ENCODE data around the gene KIRREL3.

Gene KIRREL3

DNA sequence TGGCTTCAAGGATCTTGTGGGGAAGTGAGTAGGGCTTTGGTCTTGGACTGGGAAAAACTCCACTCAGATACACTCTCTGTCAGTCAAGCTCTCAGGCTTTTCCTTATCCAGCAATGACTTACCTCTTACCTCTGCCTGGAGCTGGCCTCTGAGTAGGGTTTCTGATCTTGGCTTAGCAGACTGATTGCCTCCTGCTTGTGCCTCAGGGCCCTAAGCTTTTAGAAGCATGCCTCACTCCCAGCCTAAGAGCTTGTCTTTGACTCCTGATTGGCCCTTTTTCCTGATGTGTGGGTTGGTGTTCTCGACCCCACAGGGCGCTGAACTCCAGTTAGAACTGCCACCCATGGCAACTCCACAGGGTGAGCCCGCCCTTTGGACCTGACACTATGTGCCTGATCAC, 370.1 kb downstream of the KIRREL3 start:
- no peak for DNase-seq (ENCODE audit: low spot score)

DNA sequence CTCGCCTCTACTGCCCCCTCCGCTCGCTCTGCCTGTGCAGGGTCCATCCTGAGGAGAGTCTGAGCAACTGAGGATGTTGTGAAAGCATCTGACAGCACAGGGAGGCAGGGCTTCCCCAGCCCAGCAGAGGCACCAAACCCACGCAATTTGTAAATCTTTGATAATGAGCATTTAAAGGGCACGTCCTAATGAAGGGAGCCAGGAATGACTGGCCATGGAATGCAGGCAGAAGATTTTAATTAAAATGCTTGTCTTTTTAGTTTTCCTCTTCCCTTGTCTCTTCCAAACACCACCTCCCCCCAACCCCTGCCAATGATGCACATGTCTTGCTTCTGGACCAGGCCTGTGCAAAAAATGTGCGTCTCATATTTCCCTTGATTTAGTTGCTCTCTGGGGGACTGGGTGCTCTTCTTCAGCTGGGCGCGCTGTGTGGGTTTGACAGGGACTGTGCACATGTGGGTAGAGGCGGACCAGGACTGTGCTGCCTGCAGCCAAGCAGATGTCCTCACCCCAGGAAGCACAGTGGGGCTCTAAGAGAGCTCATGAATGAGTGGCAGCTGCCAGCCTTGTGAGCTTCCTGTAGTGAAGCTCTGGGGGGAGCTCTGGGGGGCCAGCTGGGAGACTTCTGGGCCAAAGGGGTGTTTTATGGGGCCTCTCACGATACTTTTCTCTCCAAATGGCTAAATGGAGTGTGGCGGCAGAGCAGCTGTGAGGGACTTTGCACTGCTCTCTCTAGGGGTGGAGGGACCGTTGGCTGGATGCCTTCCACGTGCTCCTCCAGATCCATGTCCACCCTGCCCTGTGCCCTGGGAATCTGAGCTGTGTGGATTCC, 371.6 kb downstream of the KIRREL3 start:
- DNase-seq (ENCODE audit: low spot score), result no peak

DNA sequence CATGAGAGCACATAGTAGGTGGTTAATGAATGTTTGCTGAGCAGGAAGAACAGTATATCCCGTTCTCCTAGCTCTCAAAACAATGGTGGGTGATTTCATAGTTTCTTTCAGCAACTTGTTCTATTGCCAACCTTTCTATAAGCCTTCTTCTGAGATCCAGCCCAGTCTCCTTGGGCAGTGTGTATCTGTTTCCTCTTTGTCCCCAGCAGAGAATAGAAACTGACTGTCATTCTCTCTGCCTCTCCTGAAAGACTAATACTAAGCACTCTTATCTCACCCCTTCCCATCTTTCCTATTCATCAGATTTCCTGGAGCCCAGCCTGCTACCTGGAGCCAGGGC, 372.1 kb downstream of the KIRREL3 start:
- no peak for DNase-seq (ENCODE audit: low spot score)

DNA sequence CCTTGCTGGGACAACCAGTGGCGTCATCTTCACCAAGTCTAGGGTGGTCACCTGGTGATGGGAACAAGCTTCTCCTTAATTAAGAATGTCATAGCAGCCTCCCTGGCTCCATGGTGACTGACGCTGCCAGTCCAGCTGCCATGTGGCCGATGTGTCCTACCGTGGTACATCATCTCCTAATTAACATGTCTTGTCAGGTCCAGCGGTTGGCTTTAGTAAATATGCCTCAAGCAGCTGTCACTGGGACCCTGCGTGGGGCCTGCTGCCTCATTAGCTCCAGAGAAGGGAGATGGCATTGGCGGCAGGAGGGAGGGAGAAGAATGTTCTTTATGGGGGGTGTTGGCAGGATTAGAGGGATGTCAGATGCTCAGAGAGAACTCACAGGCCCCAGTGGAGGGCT, 373.1 kb downstream of the KIRREL3 start:
- DNase-seq (ENCODE audit: low spot score), result no peak

DNA sequence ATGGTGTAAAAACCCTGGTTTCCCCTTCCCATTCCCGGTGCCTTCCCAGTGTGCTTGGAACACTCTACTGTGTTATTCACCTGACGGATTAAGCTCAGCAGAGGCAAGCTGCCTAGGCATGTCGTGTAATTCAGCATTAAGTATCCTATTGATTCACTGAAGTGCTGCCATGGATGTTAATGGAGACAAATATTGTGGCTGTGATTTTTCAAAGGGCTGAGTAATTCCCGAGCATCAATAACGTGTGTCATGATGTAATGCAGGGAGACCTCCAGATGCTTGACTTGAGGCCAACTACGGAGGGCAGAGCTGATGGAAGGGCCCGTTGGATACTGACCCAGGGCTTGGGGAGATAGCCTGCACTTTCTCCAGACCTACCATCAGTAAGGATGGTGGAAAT, 376.1 kb downstream of the KIRREL3 start:
- DNase-seq (ENCODE audit: low spot score), result no peak

DNA sequence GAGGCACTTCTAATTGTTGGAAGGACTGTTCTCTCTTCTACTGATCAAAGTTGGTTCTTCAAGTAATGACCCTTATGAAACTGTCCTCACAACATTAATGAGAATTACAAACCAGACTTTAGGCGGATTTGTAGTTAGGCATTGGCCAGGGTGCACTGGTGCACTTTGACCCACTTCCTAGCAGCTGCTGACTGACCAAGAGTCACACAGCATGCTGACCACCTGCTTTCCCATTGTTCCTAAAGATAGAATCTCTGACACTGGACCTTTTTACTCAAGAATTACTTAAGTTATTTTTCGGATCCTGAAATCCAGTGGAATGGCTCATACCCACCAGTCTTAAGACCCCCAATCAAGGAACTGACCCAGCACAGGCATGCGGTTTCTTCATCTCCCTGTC, 381.1 kb downstream of the KIRREL3 start:
- no peak for DNase-seq (ENCODE audit: low spot score)

DNA sequence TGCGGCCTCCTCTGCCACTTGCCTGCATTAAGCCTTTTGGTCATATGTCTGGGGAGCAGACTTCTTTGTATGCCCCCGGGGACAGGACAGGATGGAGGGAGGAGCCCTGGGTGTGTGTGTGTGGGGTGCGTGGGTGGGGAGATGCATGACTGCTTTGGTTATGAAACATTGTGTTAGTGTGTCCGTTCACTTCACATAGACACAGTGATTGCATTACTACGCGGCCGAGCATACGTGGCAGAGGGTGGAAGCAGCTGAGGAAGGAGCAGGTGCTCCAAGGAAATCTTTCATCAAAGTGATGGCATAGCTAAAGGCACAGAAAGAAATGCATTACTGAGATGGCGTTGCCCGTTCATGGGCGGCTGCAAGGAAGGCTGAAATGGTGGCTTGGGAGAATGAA, 384.7 kb downstream of the KIRREL3 start:
- no peak for DNase-seq (ENCODE audit: low spot score)

DNA sequence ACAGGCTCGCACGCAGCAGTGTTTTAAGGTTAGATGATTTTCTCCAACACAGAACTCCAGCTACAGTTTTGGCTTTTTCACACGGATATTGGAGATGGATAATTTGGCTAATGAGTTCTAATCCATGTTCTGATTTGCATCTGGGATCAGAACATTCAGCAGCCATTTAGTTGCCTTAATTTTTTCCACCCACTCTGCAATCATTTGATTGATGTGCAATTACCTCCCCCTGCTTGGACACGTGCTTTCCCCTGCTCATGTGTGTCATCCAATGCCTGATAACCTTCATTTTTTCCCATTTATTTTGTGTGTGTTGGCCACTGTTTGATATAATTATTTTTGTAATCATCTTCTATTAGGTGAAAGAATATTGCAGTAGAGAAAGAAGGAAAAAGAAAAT, 387.3 kb downstream of the KIRREL3 start:
- DNase-seq (ENCODE audit: low spot score), result no peak

DNA sequence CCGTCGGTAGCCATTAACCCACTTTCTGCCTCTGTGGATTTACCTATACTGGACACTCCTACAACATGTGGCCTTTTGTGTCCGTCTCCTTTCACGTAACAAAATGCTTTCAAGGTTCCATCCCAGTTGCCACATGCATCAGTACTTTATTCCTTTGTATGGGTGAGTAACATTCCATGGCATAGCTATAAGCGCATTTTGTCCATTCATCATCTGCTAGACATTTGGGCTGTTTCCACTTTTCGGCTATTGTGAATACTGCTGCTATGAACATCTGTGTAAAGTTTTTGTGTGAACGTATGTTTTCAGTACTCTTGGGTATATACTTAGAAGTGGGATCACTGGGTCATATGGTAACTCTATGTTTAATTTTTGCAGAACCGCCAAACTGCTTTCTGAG, 387.9 kb downstream of the KIRREL3 start:
- no peak for DNase-seq (ENCODE audit: low spot score)

DNA sequence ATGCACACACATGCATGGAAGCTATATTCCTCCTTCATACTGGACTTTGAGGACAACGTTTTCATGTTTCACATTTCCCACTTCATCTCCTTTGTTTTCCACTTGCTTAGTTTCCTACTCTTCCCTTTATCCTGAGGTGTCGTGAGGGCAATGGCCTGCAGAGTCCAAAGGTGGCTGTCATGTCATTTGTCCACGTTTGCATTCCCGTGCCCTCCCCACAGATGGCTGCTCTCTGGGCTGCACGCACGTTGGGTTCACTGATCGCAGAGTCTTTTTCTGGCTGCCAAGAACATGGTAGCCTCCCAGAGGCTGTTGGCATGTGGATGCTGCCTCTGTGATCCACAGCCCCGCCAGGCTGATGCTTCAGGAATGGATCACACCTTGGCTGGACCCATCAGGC, 389.1 kb downstream of the KIRREL3 start:
- no peak for DNase-seq (ENCODE audit: low spot score)

DNA sequence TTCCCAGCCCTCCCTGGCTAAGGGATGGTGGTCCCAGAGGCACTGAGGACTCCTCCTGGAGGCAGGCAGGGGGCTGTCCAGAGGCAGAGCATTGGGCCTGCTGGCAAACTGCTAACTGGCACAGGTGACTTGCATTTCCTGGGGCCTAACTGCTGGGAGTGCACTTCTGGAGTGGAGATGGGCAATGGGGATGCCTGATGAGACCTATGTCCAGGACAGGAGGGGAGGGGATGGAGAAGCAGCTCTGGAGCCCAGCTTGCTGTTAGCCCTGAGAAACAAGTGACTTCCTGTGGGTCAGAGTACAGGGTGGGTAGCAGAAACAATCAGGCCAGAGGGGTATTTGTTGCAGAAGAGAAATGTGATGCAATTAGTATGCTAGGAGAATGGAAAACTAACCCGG, 391.9 kb downstream of the KIRREL3 start:
- no peak for DNase-seq (ENCODE audit: low spot score)

DNA sequence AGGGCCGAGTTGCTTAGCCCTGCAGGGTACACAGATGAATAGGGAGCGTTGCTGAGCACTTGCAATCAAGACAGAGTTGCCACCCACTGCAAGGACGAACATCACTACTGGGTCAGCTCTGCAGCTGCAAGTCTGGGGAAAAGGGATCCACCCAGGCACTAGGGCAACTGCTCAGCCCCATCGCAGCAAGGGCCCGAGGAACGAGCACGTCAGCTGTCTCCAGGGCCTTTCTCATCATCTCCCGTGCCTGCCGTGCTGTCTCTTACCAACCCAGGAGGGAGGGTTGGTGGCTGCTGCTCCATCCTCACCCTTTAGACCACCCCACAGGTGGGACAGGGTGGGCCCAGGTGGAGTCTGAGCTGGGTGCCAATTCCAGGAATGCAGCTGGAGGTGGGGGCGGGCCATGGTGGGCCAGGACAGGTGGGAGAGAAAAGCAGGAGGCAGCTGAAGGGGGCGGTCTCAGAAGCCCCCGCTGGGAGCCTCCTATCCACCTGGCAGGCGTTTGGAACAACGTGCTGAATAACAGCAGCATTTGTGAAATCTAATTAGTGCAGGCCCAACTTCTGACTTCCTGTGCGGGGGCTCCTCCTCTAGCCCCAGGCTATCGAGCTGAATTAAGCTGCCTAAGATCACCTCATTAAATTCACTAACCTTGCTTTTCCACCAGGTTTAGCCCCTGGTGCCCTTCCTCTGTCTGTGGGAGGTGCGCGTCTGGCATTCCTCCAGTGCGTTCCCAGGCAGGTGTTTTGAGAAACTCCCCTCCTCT, 392.6 kb downstream of the KIRREL3 start:
- DNase-seq (ENCODE audit: low spot score), result no peak

DNA sequence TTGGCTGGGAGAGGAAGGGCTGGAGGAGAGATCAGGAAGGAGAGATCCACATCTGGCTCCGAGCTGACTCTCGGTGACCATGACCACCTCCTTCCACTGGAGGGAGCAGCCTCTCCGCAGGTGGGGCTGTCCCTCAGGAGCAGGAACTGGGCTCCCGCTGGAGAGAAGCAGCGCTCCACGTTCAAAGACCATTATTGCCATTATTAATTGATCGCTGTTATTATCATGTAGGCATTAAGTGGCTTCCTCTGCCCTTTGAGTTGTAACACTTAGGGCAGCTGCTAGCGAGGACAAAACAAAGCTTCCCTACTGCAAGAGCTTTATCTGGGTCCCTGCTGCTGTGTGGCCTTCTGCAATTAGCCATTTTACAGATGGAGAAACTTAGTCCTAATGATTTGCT, 393.2 kb downstream of the KIRREL3 start:
- DNase-seq (ENCODE audit: low spot score), result peak; percentile 12

DNA sequence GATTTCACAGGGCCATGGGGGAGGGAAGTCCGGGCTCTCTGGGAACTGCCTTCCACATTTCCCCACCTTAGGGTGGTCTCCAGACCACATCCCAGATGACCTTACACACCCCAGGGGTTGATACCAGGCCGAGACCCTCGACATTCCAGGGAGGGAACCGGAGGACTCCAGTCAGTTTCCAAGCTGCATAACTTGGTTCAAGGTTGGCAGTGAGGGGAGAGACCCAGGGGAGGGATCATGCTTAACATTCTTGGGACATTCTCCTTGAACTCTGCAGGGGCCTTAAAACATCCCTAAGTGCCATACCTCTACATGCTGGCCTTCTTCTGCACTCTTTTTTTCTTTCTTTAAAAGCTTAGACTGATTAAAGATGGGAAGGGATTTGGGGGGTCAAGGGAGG, 394.1 kb downstream of the KIRREL3 start:
- DNase-seq (ENCODE audit: low spot score), result no peak

DNA sequence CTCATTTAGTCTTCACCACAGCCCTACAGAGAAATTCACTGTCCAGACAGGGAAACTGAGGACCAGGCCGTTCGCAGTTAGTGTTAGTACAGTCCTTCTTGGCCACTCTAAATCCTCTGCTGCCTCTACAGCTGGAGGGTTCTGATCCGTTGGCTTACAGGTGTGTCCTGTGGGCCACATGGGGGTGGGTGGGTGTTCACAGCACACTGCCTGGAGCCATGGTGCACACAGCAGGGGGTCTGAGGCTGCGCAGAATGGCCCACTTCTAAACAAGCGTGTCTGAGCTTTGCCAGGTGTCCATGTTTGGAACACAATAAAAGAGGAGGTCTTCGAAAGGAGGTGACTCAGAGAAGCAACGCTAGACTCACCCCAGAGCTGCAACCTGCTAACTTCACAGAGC, 396.1 kb downstream of the KIRREL3 start:
- DNase-seq (ENCODE audit: low spot score), result no peak

DNA sequence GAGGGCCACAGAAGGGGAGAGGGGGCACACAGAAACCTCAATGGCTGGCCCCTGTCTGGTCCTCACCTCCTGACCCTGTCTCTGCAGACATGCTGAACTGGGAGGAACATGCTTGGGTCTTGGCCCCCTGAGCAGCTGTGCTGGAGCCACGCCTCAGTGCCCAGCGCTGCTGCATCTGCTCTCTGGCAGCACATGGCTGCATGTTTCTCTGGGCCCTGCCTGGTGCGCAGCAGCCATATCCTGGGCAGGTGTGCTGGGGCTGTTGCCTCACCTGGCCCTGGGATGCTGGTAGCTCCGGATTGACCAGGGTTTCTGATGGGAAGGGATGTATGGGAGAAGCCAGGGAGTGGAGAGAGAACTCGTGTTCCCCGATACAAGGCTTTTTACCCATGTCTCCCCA, 397.1 kb downstream of the KIRREL3 start:
- no peak for DNase-seq (ENCODE audit: low spot score)

DNA sequence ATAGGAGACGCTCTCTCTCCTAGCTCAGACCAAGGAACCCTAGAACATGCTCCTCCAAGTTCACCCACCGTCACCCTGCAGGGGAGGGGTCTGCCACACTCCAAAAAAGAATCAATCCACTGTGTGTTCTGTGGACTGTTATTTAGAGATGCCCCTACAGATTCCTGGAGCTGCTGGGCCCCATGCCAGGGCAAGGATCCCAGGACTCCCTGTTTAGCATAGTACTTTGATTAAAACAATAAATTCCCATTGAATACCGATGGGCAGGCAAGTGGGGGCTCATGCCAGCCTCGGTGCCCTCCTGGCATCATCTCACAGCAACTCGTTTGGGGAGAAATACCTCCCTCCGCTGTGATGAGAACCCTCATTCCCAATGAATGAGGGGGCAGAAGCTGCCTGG, 397.6 kb downstream of the KIRREL3 start:
- no peak for DNase-seq (ENCODE audit: low spot score)

DNA sequence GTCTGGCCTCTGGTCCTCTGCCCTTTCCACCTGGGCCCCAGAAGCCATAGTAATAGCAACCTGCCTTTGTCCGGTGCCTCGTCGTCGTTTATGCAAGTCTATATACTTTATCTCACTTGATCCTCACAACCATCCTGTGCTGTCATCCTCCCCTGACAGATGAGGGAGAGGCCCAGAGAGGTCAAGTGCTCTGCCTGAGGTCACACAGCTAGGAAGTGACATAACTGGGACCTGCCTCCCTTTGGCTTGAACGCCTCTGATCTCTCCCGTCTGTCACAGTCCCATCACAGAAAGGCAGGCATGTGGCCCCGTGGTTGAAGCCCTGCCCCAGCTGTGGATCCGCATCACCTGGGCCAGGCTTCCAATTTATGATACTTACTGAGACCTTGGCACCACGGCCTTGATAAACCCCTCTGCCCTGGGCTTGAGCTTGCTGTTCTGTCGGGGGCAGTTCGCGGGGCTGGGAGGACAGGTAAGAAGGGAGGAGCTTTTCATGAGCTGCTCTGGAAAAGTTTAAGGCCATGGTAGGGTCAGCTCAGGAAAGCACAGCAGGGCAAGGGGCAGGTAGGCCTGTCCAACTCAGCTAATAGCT, 398.1 kb downstream of the KIRREL3 start:
- DNase-seq (ENCODE audit: low spot score), result no peak

DNA sequence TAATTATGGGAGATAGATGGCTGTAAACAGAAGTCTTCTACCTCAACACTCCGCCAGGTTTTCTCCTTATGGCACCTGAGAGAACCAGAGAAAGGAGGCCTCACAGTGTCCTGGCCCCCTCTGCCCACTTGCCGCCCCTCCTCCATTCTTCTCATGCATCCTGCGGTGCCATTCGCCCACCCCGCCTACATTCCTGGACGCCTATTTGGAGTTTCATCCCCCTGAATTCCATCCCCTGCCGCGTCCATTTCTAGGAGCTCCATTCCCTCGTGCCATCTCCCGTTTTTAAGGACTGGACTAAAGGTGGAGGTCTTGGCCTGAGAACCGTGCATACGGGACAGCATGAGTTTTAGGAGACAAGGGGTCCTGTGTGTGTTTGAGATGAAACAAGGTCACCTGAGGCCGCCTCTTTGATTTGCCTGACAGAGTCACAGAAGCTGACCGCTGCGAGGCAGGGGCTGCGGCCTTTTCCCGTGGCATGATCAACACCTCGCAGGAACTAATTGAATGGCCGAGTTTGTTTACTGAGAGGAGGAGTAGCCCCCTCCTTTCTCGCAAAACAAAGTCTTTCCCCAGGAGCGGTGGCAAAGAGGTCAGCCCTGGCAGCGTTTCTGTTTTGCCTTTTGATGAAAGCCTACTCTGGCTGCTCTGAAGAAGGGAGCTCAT, 398.9 kb downstream of the KIRREL3 start:
- DNase-seq (ENCODE audit: low spot score), result no peak

DNA sequence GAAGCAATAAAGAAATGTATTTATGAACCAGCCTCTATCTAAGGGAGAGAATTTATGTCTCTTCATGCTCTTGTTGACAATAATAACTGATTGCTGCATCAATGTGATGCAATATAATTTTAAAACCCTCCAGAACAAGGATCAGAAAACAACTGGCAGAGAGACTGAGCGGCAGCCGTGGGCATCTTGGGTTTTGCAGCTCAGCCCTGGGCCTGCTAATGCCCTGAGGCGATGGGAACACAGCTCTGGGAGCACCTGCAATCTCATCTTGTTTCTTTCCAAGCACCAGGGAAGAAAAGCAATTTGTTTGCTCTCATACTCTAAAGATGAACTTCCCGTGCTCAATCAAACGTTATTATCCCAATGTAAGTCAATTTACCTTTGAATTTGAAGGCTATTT, 399.4 kb downstream of the KIRREL3 start:
- DNase-seq (ENCODE audit: low spot score), result no peak

DNA sequence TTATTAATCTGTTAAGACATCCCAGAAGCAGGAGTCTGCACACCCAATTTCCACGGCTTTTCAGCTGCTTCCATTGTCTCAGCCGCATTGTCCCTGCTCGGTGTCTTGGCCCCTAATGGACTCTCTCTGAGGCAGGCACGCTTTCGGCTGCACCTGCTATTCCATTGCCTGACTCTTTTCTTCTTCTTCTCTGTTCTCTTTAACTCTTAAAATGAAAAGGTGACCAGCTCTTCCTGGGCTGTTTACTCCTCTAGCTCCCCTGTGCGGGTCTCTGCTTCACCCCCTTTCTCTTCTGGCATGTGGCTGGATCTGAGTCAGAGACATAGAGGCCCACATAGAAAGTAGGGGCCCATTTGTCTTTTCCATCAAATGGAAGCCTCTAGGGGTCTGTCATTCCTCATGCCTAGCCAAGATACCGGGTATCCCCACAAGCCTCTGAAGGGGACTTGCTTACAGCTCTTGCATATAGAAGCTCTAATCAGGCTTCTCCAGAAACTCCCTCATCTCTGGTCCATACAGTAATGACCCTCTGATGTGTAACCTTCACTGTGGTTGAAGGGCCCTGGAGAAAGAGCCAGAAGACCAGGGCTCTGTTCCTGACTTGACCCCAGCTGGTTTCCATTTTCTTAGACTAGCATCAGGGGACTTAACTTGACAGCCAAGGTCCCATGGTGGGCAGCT, 401.2 kb downstream of the KIRREL3 start:
- no peak for DNase-seq (ENCODE audit: low spot score)

Measured in activated CD4-positive, alpha-beta T cell treated with anti-CD3 and anti-CD28 coated beads, Interleukin-2, Interleukin-4, amounts not matched to agents 100 ng/mL and 50 ng/mL, durations not matched to agents 16 hours and 8 hours (primary cell).